Osteoblast (primary cell): ENCODE data around the gene ZDHHC14. TPM values are rescaled to one million over a fixed set of nuclear protein-coding genes. Genes with fewer than 3 reads are reported as not detected.

Source experiments
- DNase-seq: peaks from one replicate; pipeline ENCODE4 v3.0.0; 2011; ENCODE audit warnings: low spot score, mixed read lengths; ENCODE audit not compliant: insufficient read length; ENCODE audit errors: missing footprints
- H2AFZ ChIP-seq: 2 replicates; pipeline ENCODE4 v1.6.0; 2011; ENCODE audit warnings: mild to moderate bottlenecking, low read length
- H3K27ac ChIP-seq: 2 replicates; pipeline ENCODE4 v1.5.1; 2011; ENCODE audit warnings: mild to moderate bottlenecking, low read depth, low read length, moderate library complexity
- H3K27me3 ChIP-seq: 2 replicates; pipeline ENCODE4 v1.6.0; 2012; ENCODE audit warnings: mild to moderate bottlenecking, control low read depth, inconsistent platforms, low read length, moderate library complexity; ENCODE audit not compliant: insufficient read depth
- H3K36me3 ChIP-seq: 2 replicates; pipeline ENCODE4 v1.5.1; 2011; ENCODE audit warnings: mild to moderate bottlenecking, low read length, control low read depth, moderate library complexity; ENCODE audit not compliant: insufficient read depth
- H3K4me1 ChIP-seq: 2 replicates; pipeline ENCODE4 v1.5.1; 2011; ENCODE audit warnings: mild to moderate bottlenecking, low read length, control low read depth, moderate library complexity; ENCODE audit not compliant: insufficient read depth
- H3K4me2 ChIP-seq: 2 replicates; pipeline ENCODE4 v1.6.0; 2011; ENCODE audit warnings: mild to moderate bottlenecking, low read length; ENCODE audit not compliant: insufficient read depth
- H3K4me3 ChIP-seq: fragments of 200-600 bp; sonication (generic); 3 replicates; pipeline ENCODE4 v1.5.1; 2012; ENCODE audit warnings: mild to moderate bottlenecking, low read length, inconsistent platforms; ENCODE audit not compliant: insufficient read depth
- H3K79me2 ChIP-seq: 2 replicates; pipeline ENCODE4 v1.6.0; 2012; ENCODE audit warnings: mild to moderate bottlenecking, low read length, control low read depth, inconsistent platforms; ENCODE audit not compliant: insufficient read depth
- H3K9me3 ChIP-seq: 2 replicates; pipeline ENCODE4 v1.5.1; 2011; ENCODE audit warnings: low read depth, low read length, control low read depth
- H4K20me1 ChIP-seq: 2 replicates; pipeline ENCODE4 v1.6.0; 2012; ENCODE audit warnings: mild to moderate bottlenecking, low read length, control low read depth; ENCODE audit not compliant: insufficient read depth
- total RNA-seq: library from RNA; depleted of rRNA; stranded (reverse); fragments of >200 nt; gene quantifications from 2 replicates; pipeline ENCODE4 v1.2.3, GENCODE V29; 2012
- TF ChIP-seq, protein P1 (sequence below): IDR thresholded peaks from 2 replicates; pipeline ENCODE4 v1.5.1; 2011; ENCODE audit warnings: mild to moderate bottlenecking, low read depth, low read length, moderate library complexity; ENCODE audit errors: extremely low read depth

Gene ZDHHC14
- total RNA-seq, 1 donor, result 1.4 TPM

DNA sequence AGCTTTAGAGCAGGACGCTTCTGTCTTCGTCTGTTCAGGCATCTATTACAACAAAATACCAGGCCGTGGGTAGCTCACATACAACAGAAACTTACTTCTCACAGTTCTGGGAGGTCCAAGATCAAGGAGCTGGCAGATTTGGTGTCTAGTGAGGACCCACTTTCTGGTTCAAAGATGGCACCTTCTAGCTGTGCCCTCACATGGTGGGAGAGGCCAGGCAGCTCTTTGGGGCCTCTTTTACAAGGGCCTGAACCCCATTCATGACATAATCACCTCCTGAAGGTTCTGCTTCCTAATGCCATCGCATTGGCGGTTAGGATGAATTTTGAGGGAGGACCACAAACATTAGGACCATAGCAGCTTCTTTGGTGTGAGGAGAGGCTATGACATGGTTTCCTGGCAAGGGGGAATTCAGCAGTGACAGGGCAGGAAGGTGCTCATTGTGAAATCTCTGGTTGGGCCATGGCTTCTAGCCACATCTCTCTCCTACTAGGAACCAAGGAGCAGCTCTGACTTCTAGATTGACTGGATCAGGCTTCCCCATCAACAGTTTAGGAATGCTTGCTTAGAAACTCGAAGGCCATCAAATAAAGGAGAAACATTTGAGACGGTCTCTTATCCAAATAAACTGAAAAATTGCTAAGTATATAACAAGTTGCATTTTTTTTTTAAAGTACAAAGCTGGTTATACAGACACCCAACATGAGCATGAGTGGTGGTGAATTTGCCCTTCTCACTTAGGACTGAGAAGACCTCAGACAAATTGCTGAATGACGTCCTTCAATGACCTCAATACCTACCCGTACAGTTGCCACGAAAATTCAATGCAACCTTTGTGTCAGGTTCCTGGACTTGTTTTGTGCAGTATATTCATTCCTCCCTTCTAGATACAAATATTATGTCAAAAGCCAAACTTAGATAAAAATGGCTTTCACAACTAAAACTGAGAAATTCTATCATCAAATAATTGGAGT, 140.7 kb downstream of the ZDHHC14 start:
- no peak overlapping the region for H3K27ac ChIP-seq
- TF ChIP-seq, protein P1, sequence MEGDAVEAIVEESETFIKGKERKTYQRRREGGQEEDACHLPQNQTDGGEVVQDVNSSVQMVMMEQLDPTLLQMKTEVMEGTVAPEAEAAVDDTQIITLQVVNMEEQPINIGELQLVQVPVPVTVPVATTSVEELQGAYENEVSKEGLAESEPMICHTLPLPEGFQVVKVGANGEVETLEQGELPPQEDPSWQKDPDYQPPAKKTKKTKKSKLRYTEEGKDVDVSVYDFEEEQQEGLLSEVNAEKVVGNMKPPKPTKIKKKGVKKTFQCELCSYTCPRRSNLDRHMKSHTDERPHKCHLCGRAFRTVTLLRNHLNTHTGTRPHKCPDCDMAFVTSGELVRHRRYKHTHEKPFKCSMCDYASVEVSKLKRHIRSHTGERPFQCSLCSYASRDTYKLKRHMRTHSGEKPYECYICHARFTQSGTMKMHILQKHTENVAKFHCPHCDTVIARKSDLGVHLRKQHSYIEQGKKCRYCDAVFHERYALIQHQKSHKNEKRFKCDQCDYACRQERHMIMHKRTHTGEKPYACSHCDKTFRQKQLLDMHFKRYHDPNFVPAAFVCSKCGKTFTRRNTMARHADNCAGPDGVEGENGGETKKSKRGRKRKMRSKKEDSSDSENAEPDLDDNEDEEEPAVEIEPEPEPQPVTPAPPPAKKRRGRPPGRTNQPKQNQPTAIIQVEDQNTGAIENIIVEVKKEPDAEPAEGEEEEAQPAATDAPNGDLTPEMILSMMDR, result no peak
- no peaks in the 10 kb centered on the region for H3K79me2 ChIP-seq
- no peaks in the 10 kb centered on the region for H3K36me3 ChIP-seq
- no peaks in the 10 kb centered on the region for H3K4me1 ChIP-seq
- no peak overlapping the region for H3K4me2 ChIP-seq
- no peak overlapping the region for H2AFZ ChIP-seq
- no peak overlapping the region for H3K4me3 ChIP-seq
- H3K9me3 ChIP-seq, result no peaks in the 10 kb centered on the region
- no peaks in the 10 kb centered on the region for H4K20me1 ChIP-seq
- H3K27me3 ChIP-seq, result no peaks in the 10 kb centered on the region
- no peak for DNase-seq

DNA sequence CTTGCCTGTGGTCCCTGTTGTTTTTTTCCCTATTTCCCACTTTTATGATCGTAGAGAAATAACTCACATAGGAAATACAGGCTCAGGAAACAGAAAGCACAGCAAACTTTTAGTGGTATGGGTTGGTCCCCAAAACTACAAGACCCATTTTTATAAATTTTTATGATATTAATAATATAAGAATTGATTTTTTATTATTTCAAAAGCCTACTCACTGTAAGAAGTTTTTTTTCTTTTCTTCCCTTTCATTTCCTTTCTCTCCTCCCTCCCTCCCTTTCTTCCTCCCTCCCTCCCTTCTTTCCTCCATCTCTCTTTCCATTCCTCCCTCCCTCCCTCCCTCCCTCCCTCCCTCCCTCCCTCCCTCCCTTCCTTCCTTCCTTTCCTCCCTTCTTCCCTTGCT, 141.5 kb downstream of the ZDHHC14 start:
- no peaks in the 10 kb centered on the region for H3K79me2 ChIP-seq
- H2AFZ ChIP-seq, result no peak overlapping the region
- no peaks in the 10 kb centered on the region for H4K20me1 ChIP-seq
- no peak overlapping the region for H3K4me3 ChIP-seq
- no peaks in the 10 kb centered on the region for H3K9me3 ChIP-seq
- H3K4me2 ChIP-seq, result no peak overlapping the region
- H3K4me1 ChIP-seq, result no peaks in the 10 kb centered on the region
- no peak for DNase-seq
- no peaks in the 10 kb centered on the region for H3K36me3 ChIP-seq
- H3K27me3 ChIP-seq, result no peaks in the 10 kb centered on the region
- TF ChIP-seq, protein P1, result no peak
- no peak overlapping the region for H3K27ac ChIP-seq

- Histone ChIP-seq H3K9me3 (no peaks in the 10 kb centered on the region), H2AFZ (no peak overlapping the region), H3K4me3 (no peak overlapping the region), H3K36me3 (no peaks in the 10 kb centered on the region), H3K27ac (no peak overlapping the region), H3K4me1 (peaks cover 3% of the 10 kb centered on the region), H4K20me1 (no peaks in the 10 kb centered on the region), H3K4me2 (no peak overlapping the region), H3K27me3 (no peaks in the 10 kb centered on the region), H3K79me2 (no peaks in the 10 kb centered on the region)
- TF ChIP-seq, protein P1, result no peak
- DNase-seq, result no peak
These were observed 143.7 kb downstream of the ZDHHC14 start for GRCh38 chr6:157524735-157525134.

GRCh38 chr6:157525292-157525889, 144.4 kb downstream of the ZDHHC14 start:
- DNase-seq, result no peak
- H3K4me2 ChIP-seq, result no peak overlapping the region
- no peaks in the 10 kb centered on the region for H3K79me2 ChIP-seq
- H3K36me3 ChIP-seq, result no peaks in the 10 kb centered on the region
- no peak overlapping the region for H2AFZ ChIP-seq
- no peak overlapping the region for H3K27ac ChIP-seq
- no peaks in the 10 kb centered on the region for H3K9me3 ChIP-seq
- H4K20me1 ChIP-seq, result no peaks in the 10 kb centered on the region
- peaks cover 4% of the 10 kb centered on the region for H3K27me3 ChIP-seq
- H3K4me3 ChIP-seq, result no peak overlapping the region
- TF ChIP-seq, protein P1, result no peak
- H3K4me1 ChIP-seq, result peaks cover 3% of the 10 kb centered on the region
